Vagina (tissue), 2 donors: ENCODE results near the gene ZSCAN18. TPM values are rescaled to one million over a fixed set of nuclear protein-coding genes. Genes with fewer than 3 reads are reported as not detected.

Experiments used
- DNase-seq, 2 donors: peaks; one replicate each; pipeline ENCODE4 v3.0.0-alpha.2; 2017; ENCODE audit errors: extremely low spot score in 2 of 2
- H3K27ac ChIP-seq: fragments of 200-600 bp; sonication (generic); one replicate; pipeline ENCODE4 v1.5.1; 2019
- H3K27me3 ChIP-seq: fragments of 200-600 bp; sonication (generic); one replicate; pipeline ENCODE4 v1.5.1; 2019
- H3K36me3 ChIP-seq, 2 donors: fragments of 200-600 bp; sonication (generic); one replicate each; pipeline ENCODE4 v1.5.1; 2017 to 2019
- H3K4me1 ChIP-seq: fragments of 200-600 bp; sonication (generic); one replicate; pipeline ENCODE4 v1.5.1; 2019
- H3K4me3 ChIP-seq, 2 donors: fragments of 200-600 bp; sonication (generic); 1 replicate in 1 of 2; 2 replicates in 1 of 2; pipeline ENCODE4 v1.5.1; 2016 to 2019
- H3K9me3 ChIP-seq: fragments of 200-600 bp; sonication (generic); one replicate; pipeline ENCODE4 v1.5.1; 2019
- POLR2A ChIP-seq, 2 donors: fragments of 450-650 bp; IDR thresholded peaks; one replicate each; pipeline ENCODE4 v1.6.1; 2017; ENCODE audit warnings: antibody characterized with exemption in 2 of 2, mild to moderate bottlenecking in 2 of 2, moderate library complexity in 2 of 2
- POLR2AphosphoS5 ChIP-seq, 2 donors: sonication (generic); formaldehyde crosslinking; IDR thresholded peaks; one replicate each; pipeline ENCODE4 v1.9.0; 2017; ENCODE audit warnings: antibody characterized with exemption in 2 of 2, mild to moderate bottlenecking in 2 of 2, low read depth in 1 of 2; ENCODE audit not compliant: insufficient read depth in 1 of 2
- intact Hi-C: fragments of 100-400 bp; cut with DNase I; formaldehyde crosslinking; loops from one replicate; pipeline ENCODE4 v1.15.1; 2023
- total RNA-seq: library from RNA; depleted of rRNA; stranded (reverse); fragments of >200 nt; gene quantifications from one replicate; pipeline ENCODE4 v1.2.3, GENCODE V29; 2016
- TF ChIP-seq, protein P1 (sequence below), 3 experiments: fragments of 450-650 bp in 2 of 3; fragments of 200-600 bp in 1 of 3; sonication (generic) in 1 of 3; IDR thresholded peaks; one replicate each; pipeline ENCODE4 v1.5.1; 2017 to 2019; ENCODE audit warnings: antibody characterized with exemption in 3 of 3, mild to moderate bottlenecking in 2 of 3, moderate library complexity in 2 of 3

The ZSCAN18 gene
- total RNA-seq, 1 donor from 2014 or later: 61.4 TPM

DNA sequence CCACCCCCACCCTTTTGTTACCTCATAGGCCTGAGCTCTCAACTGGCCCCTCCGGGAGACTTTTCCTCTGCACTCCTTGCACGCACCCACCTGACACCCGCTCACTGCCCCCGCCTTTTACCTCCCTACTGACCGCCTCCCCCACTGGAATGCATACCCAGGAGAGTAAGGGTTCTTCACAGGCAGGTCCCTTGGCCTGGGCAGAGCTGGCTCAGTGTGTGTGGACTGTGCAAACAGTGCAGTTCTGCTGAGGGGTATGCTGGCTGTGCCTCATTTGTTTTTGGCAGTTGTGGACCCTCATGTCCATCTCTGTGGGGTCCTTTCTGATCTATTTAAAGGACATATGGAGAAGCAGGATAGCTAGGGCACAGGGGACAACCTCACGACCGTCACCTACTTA lies 5.0 kb downstream of the ZSCAN18 start:
- Histone ChIP-seq H3K4me1 (peaks cover 15% of the 10 kb centered on the region), H3K4me3 (no peak overlapping the region), H3K27me3 (no peaks in the 10 kb centered on the region), H3K36me3 (peaks cover 0 to 15% of the 10 kb centered on the region in 2 donors), H3K9me3 (no peaks in the 10 kb centered on the region), H3K27ac (no peak overlapping the region)
- intact Hi-C loops: no loop called here
- DNase-seq: no peak
- TF ChIP-seq POLR2AphosphoS5 (IDR thresholded peaks at IDR 0.05; ENCODE audit: insufficient read depth in 1 of 2, low read depth in 1 of 2): no peak
- no peak for TF ChIP-seq POLR2A (IDR thresholded peaks at IDR 0.05)
- TF ChIP-seq, protein P1, sequence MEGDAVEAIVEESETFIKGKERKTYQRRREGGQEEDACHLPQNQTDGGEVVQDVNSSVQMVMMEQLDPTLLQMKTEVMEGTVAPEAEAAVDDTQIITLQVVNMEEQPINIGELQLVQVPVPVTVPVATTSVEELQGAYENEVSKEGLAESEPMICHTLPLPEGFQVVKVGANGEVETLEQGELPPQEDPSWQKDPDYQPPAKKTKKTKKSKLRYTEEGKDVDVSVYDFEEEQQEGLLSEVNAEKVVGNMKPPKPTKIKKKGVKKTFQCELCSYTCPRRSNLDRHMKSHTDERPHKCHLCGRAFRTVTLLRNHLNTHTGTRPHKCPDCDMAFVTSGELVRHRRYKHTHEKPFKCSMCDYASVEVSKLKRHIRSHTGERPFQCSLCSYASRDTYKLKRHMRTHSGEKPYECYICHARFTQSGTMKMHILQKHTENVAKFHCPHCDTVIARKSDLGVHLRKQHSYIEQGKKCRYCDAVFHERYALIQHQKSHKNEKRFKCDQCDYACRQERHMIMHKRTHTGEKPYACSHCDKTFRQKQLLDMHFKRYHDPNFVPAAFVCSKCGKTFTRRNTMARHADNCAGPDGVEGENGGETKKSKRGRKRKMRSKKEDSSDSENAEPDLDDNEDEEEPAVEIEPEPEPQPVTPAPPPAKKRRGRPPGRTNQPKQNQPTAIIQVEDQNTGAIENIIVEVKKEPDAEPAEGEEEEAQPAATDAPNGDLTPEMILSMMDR (IDR thresholded peaks at IDR 0.05): no peak

DNA sequence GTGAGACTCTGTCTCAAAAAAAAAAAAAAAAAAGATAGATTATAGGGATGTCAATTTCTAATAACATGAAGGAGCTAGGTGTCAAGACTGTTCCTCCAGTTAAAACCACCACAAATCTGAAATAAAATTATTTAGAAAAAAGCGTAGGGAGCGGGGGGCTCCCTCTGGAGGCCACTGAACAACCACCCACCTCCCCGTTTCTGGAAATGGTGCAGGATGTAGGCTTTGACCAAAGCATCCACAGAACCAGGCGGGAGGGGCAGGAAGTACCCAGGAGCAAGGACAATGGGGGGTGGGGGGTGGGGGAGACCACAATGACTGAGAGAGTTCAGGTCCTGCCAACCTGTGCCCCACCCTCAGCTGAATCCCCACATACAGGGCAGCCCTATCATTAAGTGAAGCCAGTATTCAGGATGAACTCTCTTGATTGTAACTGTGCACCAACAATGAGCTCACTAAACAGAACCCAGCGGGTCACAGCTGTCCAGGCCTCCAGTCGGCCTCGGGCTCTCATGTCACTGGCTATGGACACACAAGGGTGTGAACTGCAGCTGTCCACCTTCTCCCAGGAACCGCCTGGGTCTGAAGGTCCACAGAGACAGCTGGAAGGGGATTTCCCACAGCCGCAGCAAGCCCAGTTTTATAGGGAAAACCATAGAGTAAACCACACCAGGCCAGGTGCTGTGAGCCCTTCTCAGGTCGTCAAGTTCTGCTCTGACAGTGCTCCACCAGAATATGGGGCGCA lies 6.6 kb downstream of the ZSCAN18 start:
- intact Hi-C loops: no loop called here
- Histone ChIP-seq H3K4me3 (no peak overlapping the region), H3K27ac (no peak overlapping the region), H3K4me1 (peaks cover 3% of the 10 kb centered on the region), H3K9me3 (no peaks in the 10 kb centered on the region), H3K27me3 (no peaks in the 10 kb centered on the region), H3K36me3 (peaks cover 0 to 32% of the 10 kb centered on the region in 2 donors)
- DNase-seq: no peak
- TF ChIP-seq POLR2AphosphoS5 (IDR thresholded peaks at IDR 0.05; ENCODE audit: insufficient read depth in 1 of 2, low read depth in 1 of 2): no peak
- TF ChIP-seq POLR2A (IDR thresholded peaks at IDR 0.05): no peak

DNA sequence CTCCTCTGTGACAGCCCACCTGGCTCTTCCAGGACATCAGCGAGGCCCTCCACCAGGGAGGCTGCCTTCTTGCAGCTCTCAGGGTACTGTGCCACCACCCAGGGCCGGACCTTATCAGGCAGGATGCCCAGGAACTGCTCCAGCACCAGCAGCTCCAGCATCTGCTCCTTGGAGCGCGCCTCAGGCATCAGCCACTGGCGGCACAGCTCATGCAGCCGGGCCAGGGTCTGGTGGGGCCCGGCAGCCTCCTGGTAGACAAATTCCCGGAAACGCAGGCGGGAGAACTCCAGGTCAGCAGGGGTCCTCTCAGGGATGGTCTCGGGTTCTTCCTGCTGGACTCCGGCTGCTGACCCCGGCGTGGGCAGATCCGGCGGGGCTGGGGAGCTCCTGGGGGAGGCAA lies 8.2 kb downstream of the ZSCAN18 start:
- DNase-seq: no peak
- TF ChIP-seq, protein P1 (IDR thresholded peaks at IDR 0.05): no peak
- TF ChIP-seq POLR2AphosphoS5 (IDR thresholded peaks at IDR 0.05; ENCODE audit: insufficient read depth in 1 of 2, low read depth in 1 of 2) (no peak), POLR2A (IDR thresholded peaks at IDR 0.05) (no peak)
- H3K4me3 ChIP-seq: no peak overlapping the region
- H3K36me3 ChIP-seq: peaks cover 0 to 44% of the 10 kb centered on the region in 2 donors
- intact Hi-C loops: no loop called here
- H3K27me3 ChIP-seq: no peaks in the 10 kb centered on the region
- no peaks in the 10 kb centered on the region for H3K4me1 ChIP-seq
- no peak overlapping the region for H3K27ac ChIP-seq
- no peaks in the 10 kb centered on the region for H3K9me3 ChIP-seq

DNA sequence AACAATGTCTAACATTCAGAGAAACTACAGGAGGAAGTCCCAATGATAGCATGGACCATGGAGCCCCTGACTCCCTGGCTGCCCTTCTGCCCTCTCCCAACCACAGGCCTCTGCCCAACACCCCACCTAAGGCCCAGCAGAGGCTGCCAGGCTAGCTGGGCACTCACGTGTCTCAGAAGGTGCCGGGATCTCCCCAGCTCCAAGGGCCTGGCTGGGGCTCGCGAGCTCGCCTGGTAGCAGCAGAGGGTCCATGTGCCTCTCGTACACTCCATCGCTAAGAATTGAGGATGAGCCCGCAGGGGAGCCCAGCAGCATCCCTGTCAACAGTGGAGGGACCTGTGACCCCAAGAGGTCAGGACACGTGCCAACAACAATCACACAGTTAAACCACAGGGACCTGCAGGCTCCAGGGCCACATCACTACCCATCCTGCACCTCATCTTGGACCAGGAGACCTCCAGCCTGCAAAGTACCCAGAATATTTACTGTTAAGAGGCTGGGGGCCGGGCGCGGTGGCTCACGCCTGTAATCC lies 9.4 kb downstream of the ZSCAN18 start:
- Histone ChIP-seq H3K4me1 (no peaks in the 10 kb centered on the region), H3K9me3 (peaks cover 6% of the 10 kb centered on the region), H3K4me3 (no peak overlapping the region), H3K27ac (no peak overlapping the region), H3K36me3 (peaks cover 0 to 57% of the 10 kb centered on the region in 2 donors), H3K27me3 (no peaks in the 10 kb centered on the region)
- TF ChIP-seq, protein P1 (IDR thresholded peaks at IDR 0.05): no peak
- no peak for TF ChIP-seq POLR2A (IDR thresholded peaks at IDR 0.05)
- TF ChIP-seq POLR2AphosphoS5 (IDR thresholded peaks at IDR 0.05; ENCODE audit: insufficient read depth in 1 of 2, low read depth in 1 of 2): no peak
- intact Hi-C loops: no loop called here
- no peak for DNase-seq

DNA sequence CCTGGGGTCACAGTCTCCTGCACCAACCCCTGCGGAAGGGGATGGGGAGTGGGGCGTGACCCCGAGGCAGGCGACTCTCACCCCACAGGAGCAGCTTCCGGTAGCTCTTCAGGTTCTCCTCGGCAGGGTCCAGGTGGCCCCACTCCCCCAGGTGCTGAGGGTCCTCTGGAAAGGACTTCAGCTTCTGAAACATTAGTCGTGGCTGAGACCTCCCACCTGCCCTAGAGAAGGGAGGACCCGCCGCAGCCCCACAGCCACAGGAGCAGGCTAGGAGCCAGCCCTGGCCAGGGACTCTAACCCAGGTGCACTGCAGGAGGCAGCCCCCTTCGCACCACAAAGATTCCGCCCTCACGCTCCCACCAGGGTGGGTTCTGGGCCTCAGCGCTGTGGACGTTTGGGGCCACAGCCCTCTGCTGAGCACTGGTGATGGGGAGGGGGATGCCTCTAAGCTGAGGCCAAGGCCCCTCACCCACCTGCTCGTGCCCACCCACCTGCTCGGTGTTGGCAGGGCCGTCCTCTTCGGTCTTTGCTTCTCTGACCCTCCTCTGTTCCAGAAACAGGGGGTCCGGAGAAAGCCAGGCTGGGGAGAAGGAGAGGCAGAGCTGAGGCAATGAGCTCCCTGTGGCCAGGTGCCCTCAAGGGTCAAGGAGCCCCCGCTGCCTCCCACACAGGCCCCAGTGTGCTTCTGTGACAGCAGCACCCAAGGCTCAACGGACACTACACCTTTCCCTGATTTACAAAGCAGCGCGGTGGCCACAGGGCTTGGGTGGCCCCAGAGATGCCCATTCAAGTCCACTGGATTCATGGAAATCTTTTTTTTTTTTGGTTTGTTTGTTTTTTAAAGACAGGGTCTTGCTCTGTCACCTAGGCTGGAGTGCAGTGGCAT lies 11.0 kb downstream of the ZSCAN18 start:
- TF ChIP-seq POLR2AphosphoS5 (IDR thresholded peaks at IDR 0.05; ENCODE audit: insufficient read depth in 1 of 2, low read depth in 1 of 2) (no peak), POLR2A (IDR thresholded peaks at IDR 0.05) (no peak)
- TF ChIP-seq, protein P1 (IDR thresholded peaks at IDR 0.05): no peak
- intact Hi-C loops: no loop called here
- H3K4me3 ChIP-seq: no peak overlapping the region
- peaks cover 0 to 64% of the 10 kb centered on the region in 2 donors for H3K36me3 ChIP-seq
- H3K27ac ChIP-seq: no peak overlapping the region
- H3K27me3 ChIP-seq: no peaks in the 10 kb centered on the region
- peaks cover 13% of the 10 kb centered on the region for H3K9me3 ChIP-seq
- no peak for DNase-seq
- H3K4me1 ChIP-seq: no peaks in the 10 kb centered on the region
